Activated naive CD8-positive, alpha-beta T cell treated with anti-CD3 and anti-CD28 coated beads, Interleukin-2, amount 50 U/mL, for 24 hours (primary cell): ENCODE results near the gene PIP4K2A.
A peak's percentile ranks its signal among the peaks of the same experiment; 100 is the strongest.

Experiments
- ATAC-seq: fragments of 150-1000 bp; cut with Tn5 transposase; one replicate; pipeline ENCODE4 v1.10.0; 2021
- DNase-seq: peaks from one replicate; pipeline ENCODE4 v3.0.0; 2021
- H3K27ac Mint-ChIP-seq: one replicate; pipeline ENCODE4 v1.8.0; 2021; ENCODE audit warnings: mild to moderate bottlenecking, mixed read lengths
- H3K27me3 Mint-ChIP-seq: one replicate; pipeline ENCODE4 v1.8.0; 2021; ENCODE audit warnings: mixed read lengths
- H3K36me3 Mint-ChIP-seq: one replicate; pipeline ENCODE4 v1.8.0; 2021; ENCODE audit warnings: low read depth, mixed read lengths
- H3K4me1 Mint-ChIP-seq: one replicate; pipeline ENCODE4 v1.8.0; 2021; ENCODE audit warnings: mixed read lengths
- H3K4me3 Mint-ChIP-seq: one replicate; pipeline ENCODE4 v1.8.0; 2021; ENCODE audit warnings: mild to moderate bottlenecking, moderate library complexity, mixed read lengths
- H3K9me3 Mint-ChIP-seq: one replicate; pipeline ENCODE4 v1.8.0; 2021; ENCODE audit warnings: mixed read lengths

The PIP4K2A gene

DNA sequence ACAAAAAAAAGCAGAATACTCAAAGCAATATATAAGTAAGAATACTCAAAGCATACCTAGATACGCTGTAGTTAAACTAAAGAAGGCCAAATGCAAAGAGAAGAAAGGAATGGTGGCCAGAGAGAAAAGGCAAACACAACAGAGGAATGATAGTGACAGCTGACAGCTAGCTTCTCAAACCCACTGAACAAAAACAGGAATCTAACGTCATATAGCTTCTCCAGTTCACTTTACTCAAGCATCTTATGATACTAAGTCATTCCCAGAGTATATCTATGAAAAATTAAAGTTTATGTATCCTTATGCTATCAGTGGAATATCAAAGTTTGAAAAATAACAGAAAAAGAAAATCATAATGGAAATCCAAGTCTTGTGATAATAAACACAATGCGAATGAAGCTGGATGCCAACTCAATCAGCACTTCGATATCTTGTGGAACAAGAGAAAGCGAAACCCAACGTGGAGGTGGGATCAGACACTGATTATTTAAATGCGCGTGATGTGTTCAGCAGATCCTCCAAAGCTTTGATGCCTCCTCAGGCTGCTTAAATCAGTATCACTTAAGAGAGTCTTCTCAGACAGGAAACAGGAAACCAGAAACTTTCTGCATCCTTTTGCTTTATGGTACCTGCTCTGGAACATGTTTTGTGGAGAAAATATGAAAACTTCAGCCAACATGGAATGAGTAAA is 102.8 kb downstream of the PIP4K2A start:
- H3K4me1 Mint-ChIP-seq = peaks cover 96% of the 10 kb centered on the region
- peak overlapping the region; percentile 82 for H3K27ac Mint-ChIP-seq
- H3K4me3 Mint-ChIP-seq = peak overlapping the region; percentile 74
- no peak for DNase-seq
- ATAC-seq = peak; percentile 86
- H3K27me3 Mint-ChIP-seq = no peaks in the 10 kb centered on the region
- peaks cover 42% of the 10 kb centered on the region for H3K36me3 Mint-ChIP-seq
- H3K9me3 Mint-ChIP-seq = peaks cover 4% of the 10 kb centered on the region

DNA sequence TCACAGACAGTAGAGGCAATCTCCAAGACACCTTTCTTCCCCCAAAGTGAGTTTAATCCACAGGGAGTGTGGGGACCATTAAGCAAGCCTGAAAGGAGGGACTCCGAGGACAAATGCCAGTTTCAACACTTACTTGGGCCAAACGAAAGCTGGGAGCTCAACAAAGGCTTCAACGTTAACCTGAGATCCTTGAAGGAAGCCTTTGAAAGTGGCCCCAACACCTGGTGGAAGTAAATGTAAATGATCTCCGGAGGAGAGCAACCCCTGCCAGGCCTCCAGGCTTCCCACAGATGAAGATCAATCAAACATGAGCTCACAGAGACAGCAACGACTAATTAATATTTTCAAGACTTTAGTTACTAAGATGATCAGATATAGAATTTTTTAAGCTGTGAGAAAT is 103.8 kb downstream of the PIP4K2A start:
- Mint-ChIP-seq H3K27ac (peak overlapping the region; percentile 82), H3K4me3 (no peak overlapping the region), H3K4me1 (peaks cover 94% of the 10 kb centered on the region), H3K36me3 (peaks cover 45% of the 10 kb centered on the region), H3K9me3 (peaks cover 4% of the 10 kb centered on the region), H3K27me3 (no peaks in the 10 kb centered on the region)
- DNase-seq = no peak
- ATAC-seq = no peak

GRCh38 chr10:22609719-22610465 is 104.5 kb downstream of the PIP4K2A start:
- H3K4me3 Mint-ChIP-seq = no peak overlapping the region
- H3K36me3 Mint-ChIP-seq = peaks cover 50% of the 10 kb centered on the region
- peak overlapping the region; percentile 82 for H3K27ac Mint-ChIP-seq
- H3K9me3 Mint-ChIP-seq = peaks cover 4% of the 10 kb centered on the region
- no peaks in the 10 kb centered on the region for H3K27me3 Mint-ChIP-seq
- H3K4me1 Mint-ChIP-seq = peaks cover 94% of the 10 kb centered on the region
- DNase-seq = no peak
- ATAC-seq = no peak

DNA sequence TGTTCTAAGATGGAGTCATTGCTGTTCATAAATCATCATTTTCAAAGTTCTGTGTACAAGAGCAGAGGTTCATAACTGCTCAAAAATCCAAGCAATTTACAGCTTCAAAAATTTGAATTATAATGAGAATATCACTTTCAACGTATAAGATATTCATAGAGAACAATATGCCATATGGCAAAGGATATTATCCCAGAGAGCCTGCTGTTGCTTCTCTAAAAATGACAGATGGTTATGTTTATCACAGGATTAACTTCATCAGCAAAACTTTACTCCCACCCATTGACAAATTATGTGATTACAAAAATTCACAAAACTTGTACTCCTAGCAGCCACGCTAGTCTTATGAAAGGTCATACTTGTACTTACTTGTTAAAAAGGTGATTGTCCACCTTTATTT is 105.1 kb downstream of the PIP4K2A start:
- peaks cover 50% of the 10 kb centered on the region for H3K36me3 Mint-ChIP-seq
- no peak overlapping the region for H3K4me3 Mint-ChIP-seq
- no peaks in the 10 kb centered on the region for H3K27me3 Mint-ChIP-seq
- H3K9me3 Mint-ChIP-seq = peaks cover 4% of the 10 kb centered on the region
- no peak overlapping the region for H3K27ac Mint-ChIP-seq
- no peak for DNase-seq
- H3K4me1 Mint-ChIP-seq = peaks cover 94% of the 10 kb centered on the region
- ATAC-seq = no peak

DNA sequence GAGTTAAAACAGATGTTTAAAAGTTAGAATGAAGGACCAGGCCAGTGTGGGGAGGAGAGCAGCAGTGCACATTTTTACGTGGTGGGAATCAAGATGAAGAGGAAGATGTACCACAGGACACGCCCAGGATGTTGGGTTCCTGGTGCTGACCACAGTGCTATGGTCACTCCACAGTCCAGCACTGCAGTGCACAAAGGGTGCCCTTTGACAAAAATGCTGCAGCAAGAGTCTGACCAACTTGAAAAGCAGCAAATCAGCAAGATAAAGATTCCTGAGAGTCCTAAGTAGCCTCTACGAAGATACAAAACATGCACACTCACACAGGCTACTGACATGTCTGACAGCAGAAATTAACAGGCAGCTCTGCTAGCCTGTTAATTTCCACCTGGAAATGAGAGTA is 107.1 kb downstream of the PIP4K2A start:
- ATAC-seq (no peak), DNase-seq (no peak)
- Mint-ChIP-seq H3K27ac (peak overlapping the region; percentile 15), H3K4me3 (no peak overlapping the region), H3K9me3 (peaks cover 4% of the 10 kb centered on the region), H3K27me3 (no peaks in the 10 kb centered on the region), H3K36me3 (peaks cover 57% of the 10 kb centered on the region), H3K4me1 (peaks cover 88% of the 10 kb centered on the region)

DNA sequence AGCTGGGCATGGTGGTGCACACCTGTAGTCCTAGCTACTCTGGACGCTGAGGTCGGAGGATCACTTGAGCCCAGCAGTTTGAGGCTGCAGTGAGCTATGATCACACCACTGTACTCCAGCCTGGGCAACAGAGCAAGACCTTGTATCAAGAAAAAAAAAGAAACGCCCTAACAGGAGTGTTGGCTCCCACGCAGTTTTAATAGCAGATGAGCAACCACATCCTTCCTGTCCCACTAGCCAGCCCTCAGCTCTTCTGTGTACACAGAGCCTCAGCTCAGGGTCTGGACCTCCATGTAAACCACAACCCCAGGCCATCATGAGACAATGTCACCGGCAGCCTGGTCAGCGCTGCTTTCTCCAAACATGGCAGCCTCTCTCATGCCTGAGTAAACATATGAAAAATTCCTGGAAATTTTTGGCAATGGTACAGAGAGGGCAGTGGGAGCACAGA is 108.2 kb downstream of the PIP4K2A start:
- Mint-ChIP-seq H3K4me3 (no peak overlapping the region), H3K4me1 (peaks cover 87% of the 10 kb centered on the region), H3K36me3 (peaks cover 64% of the 10 kb centered on the region), H3K9me3 (peaks cover 4% of the 10 kb centered on the region), H3K27me3 (no peaks in the 10 kb centered on the region), H3K27ac (peak overlapping the region; percentile 69)
- peak; percentile 41 for DNase-seq
- peak; percentile 64 for ATAC-seq

DNA sequence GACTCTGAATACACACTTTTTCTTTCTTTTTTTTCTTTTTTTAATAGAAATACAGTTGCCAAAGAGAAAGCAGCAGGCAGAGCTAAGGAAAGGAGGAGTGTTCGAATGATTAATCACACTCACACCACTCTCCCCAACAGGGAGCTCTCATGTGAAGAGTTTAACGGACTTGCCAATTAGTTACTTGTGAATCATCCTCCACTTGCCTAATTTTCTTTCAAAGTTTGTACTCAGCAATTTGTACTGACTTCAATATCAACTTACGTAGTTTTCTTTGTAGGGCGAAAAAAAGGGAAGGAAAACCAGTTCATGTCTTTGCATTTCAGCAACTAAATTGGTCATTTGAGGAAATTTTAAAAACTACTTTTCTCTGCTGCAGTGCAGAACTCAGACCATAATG is 109.2 kb downstream of the PIP4K2A start:
- ATAC-seq = peak; percentile 62
- Mint-ChIP-seq H3K27me3 (no peaks in the 10 kb centered on the region), H3K4me3 (peak overlapping the region; percentile 48), H3K9me3 (peaks cover 4% of the 10 kb centered on the region), H3K27ac (peak overlapping the region; percentile 86), H3K4me1 (peaks cover 87% of the 10 kb centered on the region), H3K36me3 (peaks cover 64% of the 10 kb centered on the region)
- no peak for DNase-seq

DNA sequence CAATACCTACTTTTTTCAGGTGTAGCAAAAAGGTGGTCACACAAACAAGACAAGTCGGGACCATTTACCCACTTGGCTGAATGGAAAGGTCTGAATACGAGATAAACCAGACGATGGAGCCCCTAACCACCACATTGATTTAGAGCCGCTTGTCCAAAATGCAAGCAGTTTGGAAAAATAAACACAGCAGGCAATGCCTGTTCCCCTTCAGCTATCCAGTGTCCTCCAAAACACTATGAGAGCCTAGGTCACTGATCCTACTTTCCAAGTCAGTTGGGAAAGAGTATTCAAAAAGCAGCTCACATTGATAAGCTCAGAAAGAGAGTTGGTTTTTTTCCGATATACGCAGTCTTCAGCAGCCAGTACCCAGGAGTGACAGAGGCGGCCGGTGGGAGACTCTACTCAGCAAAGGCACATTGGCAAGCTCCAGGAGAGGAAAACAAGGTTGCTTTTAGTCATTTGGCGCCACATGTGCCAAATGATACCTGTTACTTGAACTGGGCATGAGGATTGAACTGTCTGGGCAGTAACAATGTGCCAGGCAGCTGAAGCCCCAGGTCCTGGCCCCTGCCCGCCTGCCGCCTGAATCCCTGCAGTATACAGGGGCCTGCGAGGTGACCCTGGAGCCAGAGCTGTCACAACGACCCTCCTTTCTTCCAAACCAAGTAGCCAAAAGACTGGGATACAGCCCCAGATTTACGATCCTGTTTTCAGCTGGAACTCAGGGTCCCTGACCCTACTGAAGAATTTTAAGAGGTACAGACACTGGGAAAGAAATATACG is 109.8 kb downstream of the PIP4K2A start:
- Mint-ChIP-seq H3K27ac (peak overlapping the region; percentile 42), H3K4me1 (peaks cover 88% of the 10 kb centered on the region), H3K9me3 (no peaks in the 10 kb centered on the region), H3K4me3 (no peak overlapping the region), H3K36me3 (peaks cover 63% of the 10 kb centered on the region), H3K27me3 (no peaks in the 10 kb centered on the region)
- DNase-seq = no peak
- no peak for ATAC-seq

- H3K27ac Mint-ChIP-seq = no peak overlapping the region
- peaks cover 89% of the 10 kb centered on the region for H3K4me1 Mint-ChIP-seq
- H3K36me3 Mint-ChIP-seq = peaks cover 54% of the 10 kb centered on the region
- H3K4me3 Mint-ChIP-seq = no peak overlapping the region
- H3K27me3 Mint-ChIP-seq = no peaks in the 10 kb centered on the region
- ATAC-seq (no peak), DNase-seq (no peak)
- no peaks in the 10 kb centered on the region for H3K9me3 Mint-ChIP-seq
Observed at GRCh38 chr10:22603581-22603980, 110.8 kb downstream of the PIP4K2A start.

DNA sequence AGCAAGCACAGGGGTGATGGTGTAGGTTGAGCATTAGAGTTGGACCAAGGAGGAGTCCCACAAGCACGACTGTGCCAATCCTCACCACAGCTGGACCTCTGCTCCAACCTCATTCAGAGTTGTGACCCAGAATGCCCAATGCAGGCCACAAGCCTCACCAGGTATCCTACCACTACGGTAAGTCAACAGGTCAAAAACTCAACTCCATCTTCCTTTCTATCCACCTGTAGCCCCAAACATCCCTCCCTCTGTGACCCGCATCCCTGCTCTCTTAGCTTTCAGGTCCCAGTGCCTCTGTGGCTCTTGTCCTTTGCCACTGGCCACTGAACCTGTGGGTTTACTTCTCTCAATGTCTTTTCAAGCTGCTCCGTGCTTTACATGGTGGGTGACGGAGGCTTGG is 112.8 kb downstream of the PIP4K2A start:
- no peaks in the 10 kb centered on the region for H3K9me3 Mint-ChIP-seq
- H3K27ac Mint-ChIP-seq = peak overlapping the region; percentile 84
- H3K4me1 Mint-ChIP-seq = peaks cover 92% of the 10 kb centered on the region
- DNase-seq (no peak), ATAC-seq (no peak)
- no peak overlapping the region for H3K4me3 Mint-ChIP-seq
- H3K36me3 Mint-ChIP-seq = peaks cover 44% of the 10 kb centered on the region
- no peaks in the 10 kb centered on the region for H3K27me3 Mint-ChIP-seq

- Mint-ChIP-seq H3K27me3 (no peaks in the 10 kb centered on the region), H3K4me1 (peaks cover 84% of the 10 kb centered on the region), H3K36me3 (peaks cover 40% of the 10 kb centered on the region), H3K27ac (peak overlapping the region; percentile 84), H3K4me3 (no peak overlapping the region), H3K9me3 (no peaks in the 10 kb centered on the region)
- ATAC-seq = no peak
- DNase-seq = no peak
Observed at GRCh38 chr10:22599636-22600228, 114.6 kb downstream of the PIP4K2A start.

DNA sequence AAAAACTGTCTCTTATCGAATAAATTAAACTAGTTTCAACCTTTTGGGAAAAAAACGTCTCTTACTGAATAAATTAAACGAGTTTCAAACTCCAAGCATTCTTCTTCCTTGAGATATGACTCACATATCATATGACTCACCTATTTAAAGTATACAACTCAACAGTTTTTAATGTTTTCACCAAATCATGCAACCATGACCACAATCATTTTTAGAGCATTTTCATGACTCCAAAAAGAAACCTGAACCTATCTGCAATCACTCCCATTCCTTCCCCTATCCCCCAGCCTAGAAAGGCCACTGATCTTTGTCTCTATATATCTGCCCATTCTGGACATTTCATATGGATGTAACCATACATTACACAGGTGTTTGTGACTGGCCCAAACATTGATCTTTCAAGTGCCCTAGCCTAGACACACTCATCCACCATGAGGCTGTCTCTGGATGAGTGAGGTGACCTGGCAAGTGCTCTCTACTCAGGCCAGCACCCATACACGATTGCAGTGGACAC is 115.3 kb downstream of the PIP4K2A start:
- H3K9me3 Mint-ChIP-seq = no peaks in the 10 kb centered on the region
- peaks cover 40% of the 10 kb centered on the region for H3K36me3 Mint-ChIP-seq
- peak overlapping the region; percentile 0 for H3K4me3 Mint-ChIP-seq
- peak; percentile 47 for ATAC-seq
- no peak for DNase-seq
- H3K4me1 Mint-ChIP-seq = peaks cover 81% of the 10 kb centered on the region
- H3K27me3 Mint-ChIP-seq = no peaks in the 10 kb centered on the region
- peak overlapping the region; percentile 73 for H3K27ac Mint-ChIP-seq

GRCh38 chr10:22598478-22598877 is 115.9 kb downstream of the PIP4K2A start:
- Mint-ChIP-seq H3K27me3 (no peaks in the 10 kb centered on the region), H3K4me1 (peaks cover 79% of the 10 kb centered on the region), H3K4me3 (no peak overlapping the region), H3K9me3 (no peaks in the 10 kb centered on the region), H3K27ac (peak overlapping the region; percentile 73), H3K36me3 (peaks cover 35% of the 10 kb centered on the region)
- ATAC-seq (no peak), DNase-seq (no peak)

DNA sequence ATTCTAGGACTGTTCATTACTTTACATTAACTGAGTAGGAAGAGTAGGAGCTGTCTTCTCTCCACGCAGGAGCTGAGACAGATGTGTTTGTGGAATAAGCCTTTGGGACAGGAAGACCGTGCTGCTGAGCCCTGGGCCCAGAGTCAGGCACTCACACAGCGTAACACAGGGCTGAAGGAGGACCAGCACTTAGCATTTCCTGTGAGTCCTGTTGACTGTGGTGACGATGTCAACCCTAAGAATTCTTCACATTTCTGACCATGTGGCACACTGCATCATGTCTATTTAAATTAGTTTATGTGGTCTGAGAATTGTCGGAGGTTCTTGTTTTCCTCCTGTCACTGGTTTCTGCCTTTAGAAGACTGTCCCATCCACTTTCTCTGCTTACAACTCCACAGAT is 117.2 kb downstream of the PIP4K2A start:
- no peaks in the 10 kb centered on the region for H3K9me3 Mint-ChIP-seq
- no peak overlapping the region for H3K4me3 Mint-ChIP-seq
- peak overlapping the region; percentile 66 for H3K27ac Mint-ChIP-seq
- DNase-seq (no peak), ATAC-seq (peak; percentile 41)
- peaks cover 80% of the 10 kb centered on the region for H3K4me1 Mint-ChIP-seq
- H3K27me3 Mint-ChIP-seq = no peaks in the 10 kb centered on the region
- peaks cover 32% of the 10 kb centered on the region for H3K36me3 Mint-ChIP-seq
